Measurements from ENCODE around the gene FBXO42.

The FBXO42 gene

DNA sequence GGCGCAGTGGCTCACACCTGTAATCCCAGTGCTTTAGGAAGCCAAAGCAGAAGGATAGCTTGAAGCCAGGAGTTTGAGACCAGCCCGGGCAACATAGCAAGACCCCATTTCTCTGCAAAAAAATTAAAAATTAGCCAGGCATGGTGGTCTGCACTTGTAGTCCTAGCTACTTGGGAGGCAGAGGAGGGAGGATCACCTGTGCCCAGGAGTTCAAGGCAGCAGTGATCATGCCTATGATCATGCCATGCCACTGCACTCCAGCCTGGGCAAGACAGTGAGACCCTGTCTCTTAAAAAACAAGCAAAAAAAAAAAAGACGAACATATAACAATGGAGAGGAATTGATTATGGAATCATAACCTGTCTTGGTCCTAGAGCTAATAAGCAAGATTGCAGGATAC, 45.1 kb downstream of the FBXO42 start:
- TF ChIP-seq EGR1 (IDR thresholded peaks at IDR 0.05), result no peak
- TF ChIP-seq TEAD4 (IDR thresholded peaks at IDR 0.05), result no peak
- no peak for TF ChIP-seq USF1 (IDR thresholded peaks at IDR 0.05)
- no peak for TF ChIP-seq TCF12 (IDR thresholded peaks at IDR 0.05; ENCODE audit: low read depth)
- no peak for TF ChIP-seq CREB1 (IDR thresholded peaks at IDR 0.05; ENCODE audit: low read depth)
- no peak for TF ChIP-seq YY1 (IDR thresholded peaks at IDR 0.05; ENCODE audit: low read depth)
- TF ChIP-seq FOXM1 (IDR thresholded peaks at IDR 0.05; ENCODE audit: borderline replicate concordance, low read depth), result no peak
- TF ChIP-seq RAD21 (IDR thresholded peaks at IDR 0.05; ENCODE audit: low read depth), result no peak
- no peak for TF ChIP-seq TAF1 (IDR thresholded peaks at IDR 0.05; ENCODE audit: low read depth)
- no peak for TF ChIP-seq EP300 (IDR thresholded peaks at IDR 0.05; ENCODE audit: borderline replicate concordance)
- TF ChIP-seq MAX (IDR thresholded peaks at IDR 0.05), result no peak
- TF ChIP-seq NFIC (IDR thresholded peaks at IDR 0.05), result no peak
- TF ChIP-seq, protein P1, sequence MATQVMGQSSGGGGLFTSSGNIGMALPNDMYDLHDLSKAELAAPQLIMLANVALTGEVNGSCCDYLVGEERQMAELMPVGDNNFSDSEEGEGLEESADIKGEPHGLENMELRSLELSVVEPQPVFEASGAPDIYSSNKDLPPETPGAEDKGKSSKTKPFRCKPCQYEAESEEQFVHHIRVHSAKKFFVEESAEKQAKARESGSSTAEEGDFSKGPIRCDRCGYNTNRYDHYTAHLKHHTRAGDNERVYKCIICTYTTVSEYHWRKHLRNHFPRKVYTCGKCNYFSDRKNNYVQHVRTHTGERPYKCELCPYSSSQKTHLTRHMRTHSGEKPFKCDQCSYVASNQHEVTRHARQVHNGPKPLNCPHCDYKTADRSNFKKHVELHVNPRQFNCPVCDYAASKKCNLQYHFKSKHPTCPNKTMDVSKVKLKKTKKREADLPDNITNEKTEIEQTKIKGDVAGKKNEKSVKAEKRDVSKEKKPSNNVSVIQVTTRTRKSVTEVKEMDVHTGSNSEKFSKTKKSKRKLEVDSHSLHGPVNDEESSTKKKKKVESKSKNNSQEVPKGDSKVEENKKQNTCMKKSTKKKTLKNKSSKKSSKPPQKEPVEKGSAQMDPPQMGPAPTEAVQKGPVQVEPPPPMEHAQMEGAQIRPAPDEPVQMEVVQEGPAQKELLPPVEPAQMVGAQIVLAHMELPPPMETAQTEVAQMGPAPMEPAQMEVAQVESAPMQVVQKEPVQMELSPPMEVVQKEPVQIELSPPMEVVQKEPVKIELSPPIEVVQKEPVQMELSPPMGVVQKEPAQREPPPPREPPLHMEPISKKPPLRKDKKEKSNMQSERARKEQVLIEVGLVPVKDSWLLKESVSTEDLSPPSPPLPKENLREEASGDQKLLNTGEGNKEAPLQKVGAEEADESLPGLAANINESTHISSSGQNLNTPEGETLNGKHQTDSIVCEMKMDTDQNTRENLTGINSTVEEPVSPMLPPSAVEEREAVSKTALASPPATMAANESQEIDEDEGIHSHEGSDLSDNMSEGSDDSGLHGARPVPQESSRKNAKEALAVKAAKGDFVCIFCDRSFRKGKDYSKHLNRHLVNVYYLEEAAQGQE (IDR thresholded peaks at IDR 0.05; ENCODE audit: low read depth), result no peak
- TF ChIP-seq ZBTB7A (IDR thresholded peaks at IDR 0.05; ENCODE audit: low read depth), result no peak
- no peak for TF ChIP-seq CEBPB (IDR thresholded peaks at IDR 0.05)

- TF ChIP-seq YY1 (IDR thresholded peaks at IDR 0.05; ENCODE audit: low read depth) (no peak), EP300 (IDR thresholded peaks at IDR 0.05; ENCODE audit: borderline replicate concordance) (no peak), FOXM1 (IDR thresholded peaks at IDR 0.05; ENCODE audit: borderline replicate concordance, low read depth) (no peak), EGR1 (IDR thresholded peaks at IDR 0.05) (no peak), CEBPB (IDR thresholded peaks at IDR 0.05) (no peak), ZBTB7A (IDR thresholded peaks at IDR 0.05; ENCODE audit: low read depth) (no peak), TCF12 (IDR thresholded peaks at IDR 0.05; ENCODE audit: low read depth) (no peak), USF1 (IDR thresholded peaks at IDR 0.05) (no peak), CREB1 (IDR thresholded peaks at IDR 0.05; ENCODE audit: low read depth) (no peak), TAF1 (IDR thresholded peaks at IDR 0.05; ENCODE audit: low read depth) (no peak), RAD21 (IDR thresholded peaks at IDR 0.05; ENCODE audit: low read depth) (no peak), NFIC (IDR thresholded peaks at IDR 0.05) (no peak)
- TF ChIP-seq, protein P1 (IDR thresholded peaks at IDR 0.05; ENCODE audit: low read depth), result no peak
Observed at GRCh38 chr1:16302709-16303627, 49.3 kb downstream of the FBXO42 start.

- TF ChIP-seq NFIC (IDR thresholded peaks at IDR 0.05) (no peak), FOXM1 (IDR thresholded peaks at IDR 0.05; ENCODE audit: borderline replicate concordance, low read depth) (no peak), ZBTB7A (IDR thresholded peaks at IDR 0.05; ENCODE audit: low read depth) (no peak), TEAD4 (IDR thresholded peaks at IDR 0.05) (no peak), TCF12 (IDR thresholded peaks at IDR 0.05; ENCODE audit: low read depth) (no peak), YY1 (IDR thresholded peaks at IDR 0.05; ENCODE audit: low read depth) (no peak), EGR1 (IDR thresholded peaks at IDR 0.05) (no peak), MAX (IDR thresholded peaks at IDR 0.05) (no peak), RAD21 (IDR thresholded peaks at IDR 0.05; ENCODE audit: low read depth) (no peak), USF1 (IDR thresholded peaks at IDR 0.05) (no peak), CEBPB (IDR thresholded peaks at IDR 0.05) (no peak)
- TF ChIP-seq, protein P1 (IDR thresholded peaks at IDR 0.05; ENCODE audit: low read depth), result no peak
Observed at GRCh38 chr1:16300436-16300835, 51.8 kb downstream of the FBXO42 start.

Measured in Ishikawa (cell line).